NCI-H510A treated with DMSO at 0.1 percent for 48 hours (cell line): ENCODE measurements around the gene RIGI.
"Not testable (repeated sequence)": the region's sequence is repeated elsewhere in the genome, so short reads cannot be mapped to it uniquely, and the experiment has no call there.

Experiments
- DNase-seq: peaks from one replicate; lab custom pipeline; 2025; lab: John Stamatoyannopoulos, UW

Gene RIGI

GRCh38 chr9:32526041-32526706 lies at the start of gene RIGI:
Gene RIGI (minus strand): TSS chr9:32526196. CDS start chr9:32526166, 30 bp downstream.
- peak; percentile 89 for DNase-seq

GRCh38 chr9:32574858-32575257 lies 48.9 kb upstream of the RIGI start:
- no peak for DNase-seq

GRCh38 chr9:32573821-32574220 lies 47.8 kb upstream of the RIGI start:
- DNase-seq: no peak

- DNase-seq: peak; percentile 84
These were observed 47.0 kb upstream of the RIGI start, which contains the start of gene NDUFB6 for GRCh38 chr9:32572900-32573523. Gene NDUFB6 (minus strand): TSS chr9:32573159. CDS start chr9:32573060, 99 bp downstream.

- DNase-seq: peak; percentile 21
These were observed 46.2 kb upstream of the RIGI start for GRCh38 chr9:32571969-32572899.

- no peak for DNase-seq
These were observed 44.3 kb upstream of the RIGI start for GRCh38 chr9:32570262-32570661.

GRCh38 chr9:32566770-32567169 lies 40.8 kb upstream of the RIGI start:
- DNase-seq: no peak

- DNase-seq: no peak
These were observed 40.0 kb upstream of the RIGI start for GRCh38 chr9:32565967-32566366.

- DNase-seq: no peak
These were observed 32.5 kb upstream of the RIGI start for GRCh38 chr9:32558408-32558934.

GRCh38 chr9:32554591-32554990 lies 28.6 kb upstream of the RIGI start:
- no peak for DNase-seq

- no peak for DNase-seq
These were observed 28.1 kb upstream of the RIGI start for GRCh38 chr9:32554107-32554506.

- DNase-seq: peak; percentile 83
These were observed 26.3 kb upstream of the RIGI start, which contains the start of the genes SMIM27 and TOPORS for GRCh38 chr9:32552172-32552872. Gene SMIM27 (plus strand): TSS chr9:32552327. CDS start chr9:32552435, 108 bp downstream. Gene TOPORS (minus strand): TSS chr9:32552586. CDS start chr9:32552436, 150 bp downstream.

GRCh38 chr9:32551276-32552051 lies 25.5 kb upstream of the RIGI start:
- peak; percentile 68 for DNase-seq

GRCh38 chr9:32550562-32551275 lies 24.7 kb upstream of the RIGI start:
- DNase-seq: peak; percentile 71

- no peak for DNase-seq
These were observed 24.2 kb upstream of the RIGI start for GRCh38 chr9:32550150-32550561.

- DNase-seq: not testable (repeated sequence)
These were observed 22.2 kb upstream of the RIGI start for GRCh38 chr9:32548213-32548612.

- DNase-seq: no peak
These were observed 19.9 kb upstream of the RIGI start for GRCh38 chr9:32545884-32546283.

- no peak for DNase-seq
These were observed 17.1 kb upstream of the RIGI start for GRCh38 chr9:32543047-32543446.

- DNase-seq: no peak
These were observed 7.8 kb upstream of the RIGI start for GRCh38 chr9:32533816-32534215.

- no peak for DNase-seq
These were observed 7.3 kb upstream of the RIGI start for GRCh38 chr9:32533336-32533735.
